Activated CD4-positive, alpha-beta T cell treated with anti-CD3 and anti-CD28 coated beads, Interleukin-2, amount 50 U/mL, for 16 hours (primary cell): ENCODE measurements around the gene IGFL2.
A peak's percentile ranks its signal among the peaks of the same experiment; 100 is the strongest.
"Not testable (repeated sequence)": the region's sequence is repeated elsewhere in the genome, so short reads cannot be mapped to it uniquely, and the experiment has no call there.

Experiments
- DNase-seq: peaks from one replicate; pipeline ENCODE4 v3.0.0-alpha.2; 2020

Gene IGFL2

DNA sequence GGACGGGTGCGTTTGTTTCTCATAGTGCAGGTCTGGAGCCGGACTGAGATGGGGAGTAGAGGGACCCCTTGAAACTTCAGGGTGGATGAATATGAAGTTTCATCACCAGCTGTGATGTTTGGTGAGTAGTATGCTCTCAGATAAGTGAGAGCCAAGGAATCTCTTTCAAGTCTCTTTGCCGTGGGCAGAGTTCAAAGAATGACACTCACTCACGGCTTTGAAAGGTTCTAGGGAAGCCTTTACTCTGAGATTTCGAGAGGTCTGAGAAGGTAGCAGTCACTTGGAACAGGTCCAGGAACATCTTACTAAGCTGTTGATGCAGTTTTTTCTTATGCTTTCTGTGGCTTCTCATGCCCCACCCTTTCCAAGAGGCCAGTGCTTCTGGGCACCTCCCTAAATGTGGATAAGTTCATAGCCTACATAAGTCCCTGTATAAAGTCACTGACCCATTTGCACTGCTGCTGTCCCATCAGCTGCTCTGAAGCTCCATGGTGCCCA, at the start of gene IGFL2:
Gene IGFL2, plus strand, starts transcription at position 448 of the 498 bp plus-strand sequence. Its CDS starts 41 bp downstream, at position 489.
- DNase-seq, result no peak

DNA sequence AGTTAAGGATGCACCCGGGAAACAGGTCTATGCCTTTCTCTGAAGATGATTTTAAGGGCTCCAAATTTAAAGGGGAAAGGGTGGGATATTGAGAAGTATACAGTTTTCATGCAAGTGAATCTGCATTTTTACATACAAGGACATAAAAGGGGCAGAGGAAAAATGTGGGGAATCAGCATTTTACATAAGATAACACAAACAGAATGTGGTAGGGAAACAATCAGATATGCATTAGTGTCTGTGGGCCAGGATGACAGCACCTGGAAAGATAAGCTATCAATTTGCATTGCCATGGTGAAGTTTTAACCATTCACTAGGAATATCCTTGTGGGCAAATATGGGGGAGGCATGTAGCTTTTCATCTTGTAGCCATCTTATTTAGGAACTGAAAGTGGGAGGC, 47.7 kb upstream of the IGFL2 start:
- DNase-seq, result no peak

DNA sequence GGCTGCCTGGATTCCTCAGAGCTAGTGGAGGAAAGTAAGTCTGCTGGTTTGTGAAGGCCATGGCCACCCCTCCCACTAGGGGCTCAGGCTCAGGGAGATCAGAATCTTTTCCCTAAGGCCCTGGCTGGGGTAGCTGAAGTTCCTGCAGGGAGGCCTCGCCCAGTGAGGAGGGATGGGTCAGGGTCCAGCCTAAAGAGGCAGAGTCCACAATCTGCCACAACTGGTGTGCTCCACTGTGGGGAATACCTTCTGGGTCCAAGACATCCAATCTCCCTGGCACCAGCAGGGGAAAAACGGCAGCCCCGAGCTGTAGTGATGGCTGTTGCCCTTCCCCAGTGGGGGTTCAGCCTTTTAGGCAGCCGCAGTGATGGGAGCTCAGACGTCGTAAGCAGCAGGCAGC, 46.7 kb upstream of the IGFL2 start:
- no peak for DNase-seq

DNA sequence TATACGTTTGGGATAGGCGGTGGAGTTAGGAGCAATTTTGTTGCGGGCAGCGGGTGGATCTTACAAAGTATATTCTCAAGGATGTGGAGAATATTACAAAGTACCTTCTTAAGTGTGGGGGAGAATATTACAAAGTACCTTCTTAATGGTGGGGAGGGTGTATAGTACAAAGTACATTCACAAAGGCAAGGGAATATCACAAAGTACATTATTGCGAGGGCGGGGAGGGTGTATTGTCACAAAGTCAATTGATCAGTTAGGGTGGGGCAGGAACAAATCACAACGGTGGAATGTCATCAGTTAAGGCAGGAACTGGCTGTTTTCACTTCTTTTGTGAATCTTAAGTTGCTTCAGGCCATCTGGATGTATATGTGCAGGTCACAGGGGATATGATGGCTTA, 45.7 kb upstream of the IGFL2 start:
- not testable (repeated sequence) for DNase-seq

DNA sequence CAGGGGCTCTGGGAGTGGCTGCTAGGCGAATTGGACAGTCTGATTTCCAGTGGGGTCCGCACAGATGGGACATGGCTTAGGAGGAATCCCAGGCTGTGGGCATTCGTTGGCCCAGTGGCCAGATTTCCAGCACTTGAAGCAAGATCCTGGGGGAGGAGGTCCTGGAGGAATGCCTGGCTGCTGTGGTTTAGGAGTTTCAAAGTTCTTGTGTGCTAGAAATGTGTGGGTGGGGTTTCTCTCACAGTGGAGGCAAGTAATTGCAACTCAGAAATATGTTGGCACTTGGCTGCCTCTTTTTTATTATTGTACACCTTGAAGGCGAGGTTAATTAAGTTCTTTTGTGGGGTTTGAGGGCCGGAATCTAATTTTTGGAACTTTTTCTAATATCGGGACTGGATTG, 40.7 kb upstream of the IGFL2 start:
- DNase-seq, result no peak

DNA sequence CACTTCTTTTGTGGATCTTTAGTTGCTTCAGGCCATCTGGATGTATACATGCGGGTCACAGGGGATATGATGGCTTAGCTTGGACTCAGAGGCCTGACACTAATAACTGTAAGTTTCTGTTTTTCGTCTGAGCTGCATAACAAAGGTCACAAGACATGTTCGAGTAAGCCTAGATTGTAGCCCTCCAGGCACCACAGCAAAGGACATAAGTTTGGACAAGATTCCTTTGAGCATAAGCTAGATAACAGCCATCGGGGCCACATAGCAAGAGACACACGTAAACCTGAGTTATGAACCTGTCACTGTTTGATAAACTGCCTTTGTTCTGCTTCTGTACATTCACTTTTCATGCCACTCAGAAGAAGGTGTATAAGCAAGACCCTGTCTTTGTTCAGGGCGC, 38.2 kb upstream of the IGFL2 start:
- DNase-seq, result no peak

DNA sequence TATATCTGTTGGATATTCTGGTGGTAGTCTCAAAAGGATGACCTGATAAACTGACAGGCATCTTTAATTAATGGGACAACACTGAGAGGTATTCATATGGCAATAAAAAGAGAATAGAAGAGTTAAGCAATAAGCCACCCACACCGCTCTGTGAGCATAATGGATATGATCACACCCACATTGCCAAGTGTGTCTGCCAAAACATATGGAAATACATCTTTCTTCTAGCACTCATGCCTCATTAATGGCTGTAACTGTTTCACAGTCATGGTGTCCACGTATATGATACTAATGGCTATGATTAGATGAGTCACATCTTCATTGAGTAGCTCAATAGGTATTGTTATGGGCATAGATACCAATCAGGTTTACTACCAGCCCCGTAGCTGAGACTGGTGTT, 36.7 kb upstream of the IGFL2 start:
- DNase-seq, result no peak

DNA sequence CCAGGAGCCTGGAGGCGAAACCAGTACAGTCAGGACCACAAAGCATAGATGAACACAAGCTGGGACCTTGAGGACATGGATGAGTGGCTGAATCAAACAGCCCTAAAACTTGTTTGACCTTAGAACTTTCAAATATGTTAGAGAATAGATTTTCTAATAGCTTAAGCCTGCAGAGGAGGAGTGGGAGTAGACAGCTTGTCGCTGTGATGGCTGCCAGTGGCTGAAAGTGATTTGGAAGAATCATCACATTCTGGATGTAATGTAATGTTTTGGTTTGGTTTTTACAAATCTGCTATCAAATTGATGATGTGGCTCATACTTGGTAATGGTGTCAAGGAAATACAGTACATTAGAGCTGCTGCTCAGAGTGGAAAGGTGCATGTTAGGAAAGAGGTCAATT, 35.5 kb upstream of the IGFL2 start:
- DNase-seq, result no peak

DNA sequence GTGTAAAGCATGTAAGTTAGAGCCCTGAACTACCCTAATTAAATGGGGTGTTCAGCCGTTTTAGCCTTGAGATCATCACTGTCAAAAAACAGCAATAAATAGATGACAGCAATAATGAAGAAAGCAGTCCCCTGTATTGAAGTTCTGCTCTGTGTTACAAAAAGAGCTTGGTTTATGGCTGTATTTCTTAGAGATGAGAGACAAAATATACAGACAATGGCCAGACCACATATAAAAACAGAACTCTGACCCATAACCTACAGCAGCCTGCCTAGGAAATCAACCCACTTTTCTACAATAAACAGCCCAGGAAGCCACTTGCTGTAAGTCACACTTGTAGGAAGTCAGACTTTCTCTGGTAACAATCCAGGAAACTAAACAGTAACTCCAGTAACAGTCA, 34.3 kb upstream of the IGFL2 start:
- no peak for DNase-seq

DNA sequence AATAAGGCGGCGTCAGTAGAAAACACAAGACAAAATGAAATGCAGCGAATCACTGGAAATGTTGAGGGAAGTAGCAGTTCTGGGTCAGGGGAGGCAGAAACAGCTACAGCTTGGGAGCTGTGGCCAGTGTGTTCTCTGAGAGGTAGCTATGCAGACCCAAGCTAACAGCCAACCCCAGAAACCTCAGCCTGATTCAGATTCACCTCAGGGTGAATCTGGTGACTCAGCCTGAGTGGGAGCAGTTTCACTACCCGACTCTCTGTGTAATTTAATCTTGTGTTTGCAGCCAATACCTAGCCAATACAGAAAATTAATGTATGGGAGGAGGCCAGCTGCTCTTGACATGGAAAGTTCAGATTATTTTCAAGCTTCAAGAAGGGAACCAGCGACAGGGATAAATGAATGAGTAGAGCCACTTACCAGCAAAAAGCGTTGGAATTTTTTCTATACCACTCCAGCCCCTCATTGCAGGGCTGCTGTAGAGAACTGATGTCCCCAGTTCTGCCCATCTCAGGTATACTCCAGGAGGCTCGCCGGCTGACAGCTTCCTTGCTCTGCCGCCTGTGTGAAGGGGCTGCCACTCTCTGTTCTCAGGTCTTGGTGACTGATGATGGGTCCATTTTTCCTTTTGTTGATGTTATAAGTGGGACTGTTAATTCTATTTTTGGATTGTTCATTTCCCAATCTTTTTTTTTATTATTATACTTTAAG, 32.5 kb upstream of the IGFL2 start:
- DNase-seq, result peak; percentile 61

DNA sequence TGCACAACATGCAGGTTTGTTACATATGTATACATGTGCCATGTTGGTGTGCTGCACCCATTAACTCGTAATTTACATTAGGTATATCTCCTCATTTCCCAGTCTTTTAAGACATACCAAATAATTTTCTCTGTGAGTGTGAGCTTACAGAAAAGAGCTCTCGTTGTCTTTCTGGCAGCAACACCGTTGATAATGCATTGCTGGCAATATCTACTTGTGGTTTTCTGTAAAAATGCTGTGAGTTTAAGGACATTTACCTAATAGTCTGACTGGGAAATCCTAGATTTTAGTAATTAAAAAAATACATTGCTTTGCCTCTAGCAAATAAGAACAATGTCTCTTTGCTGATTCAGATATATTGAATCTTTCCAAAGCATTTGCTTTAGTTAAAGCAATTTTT, 31.9 kb upstream of the IGFL2 start:
- no peak for DNase-seq

DNA sequence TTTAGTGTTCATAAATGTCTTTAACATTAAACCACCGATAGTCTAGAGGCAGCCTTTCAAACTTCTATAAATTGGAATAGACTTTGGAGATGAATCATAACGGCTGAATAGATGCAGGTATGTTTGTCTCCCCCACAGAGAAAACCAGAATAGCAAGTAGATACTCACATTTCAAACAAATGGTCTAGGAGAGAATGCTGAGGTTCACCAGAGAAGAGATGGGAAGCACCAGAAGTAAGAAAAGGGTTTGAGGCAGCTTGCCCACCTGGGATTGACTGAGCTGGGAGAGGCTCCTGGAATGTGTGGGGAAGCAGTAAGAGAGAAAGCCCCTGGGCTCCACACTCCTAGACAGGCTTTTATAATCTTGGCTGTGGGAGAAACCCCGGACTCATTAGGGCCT, 29.9 kb upstream of the IGFL2 start:
- no peak for DNase-seq

DNA sequence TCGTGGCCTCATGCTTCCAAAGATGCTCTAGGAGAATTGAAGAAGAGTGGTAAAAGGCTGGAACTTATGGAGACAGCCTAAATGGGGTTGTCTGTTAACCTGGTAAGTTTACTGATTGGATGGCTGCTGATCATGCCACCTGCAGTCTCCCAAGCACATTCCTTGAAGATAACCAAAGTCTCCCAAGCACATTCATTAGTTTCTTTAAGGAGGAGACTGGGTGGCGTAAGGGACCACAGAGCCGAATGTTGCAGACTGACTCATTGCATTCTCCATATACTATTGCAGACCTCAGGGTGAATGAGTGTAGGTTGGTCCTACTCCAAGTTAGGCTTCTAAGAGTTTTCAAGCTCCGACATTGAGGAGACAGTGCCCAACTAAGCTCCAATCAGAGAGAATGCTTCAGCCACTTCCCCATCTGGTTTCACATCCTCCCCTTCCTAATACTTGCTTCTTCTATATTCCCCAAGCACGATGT, 23.4 kb upstream of the IGFL2 start, which contains the start of gene IGFL3:
Gene IGFL3, minus strand, starts transcription at position 51 of the 478 bp plus-strand sequence. Its CDS starts 39 bp downstream, at position 12.
- no peak for DNase-seq

DNA sequence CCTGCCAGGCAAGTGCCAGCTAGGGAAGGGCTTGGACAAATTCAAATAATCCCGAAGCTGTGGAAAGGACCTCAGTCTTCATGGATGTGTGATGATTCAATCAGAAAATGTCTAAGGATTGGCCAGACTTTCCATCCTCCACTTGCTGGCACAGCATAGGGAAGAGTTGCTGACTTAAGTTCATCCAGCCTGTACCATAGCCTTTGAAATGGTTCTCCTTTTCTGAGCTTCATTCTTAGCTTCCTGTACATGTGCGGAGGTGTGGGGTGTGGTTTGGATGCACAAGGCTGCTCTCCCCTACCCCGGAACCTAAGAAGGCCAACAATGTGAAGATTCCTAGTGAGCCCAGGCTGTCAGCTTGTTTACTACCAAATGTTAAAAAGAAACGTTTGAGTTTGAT, 22.6 kb upstream of the IGFL2 start:
- no peak for DNase-seq

DNA sequence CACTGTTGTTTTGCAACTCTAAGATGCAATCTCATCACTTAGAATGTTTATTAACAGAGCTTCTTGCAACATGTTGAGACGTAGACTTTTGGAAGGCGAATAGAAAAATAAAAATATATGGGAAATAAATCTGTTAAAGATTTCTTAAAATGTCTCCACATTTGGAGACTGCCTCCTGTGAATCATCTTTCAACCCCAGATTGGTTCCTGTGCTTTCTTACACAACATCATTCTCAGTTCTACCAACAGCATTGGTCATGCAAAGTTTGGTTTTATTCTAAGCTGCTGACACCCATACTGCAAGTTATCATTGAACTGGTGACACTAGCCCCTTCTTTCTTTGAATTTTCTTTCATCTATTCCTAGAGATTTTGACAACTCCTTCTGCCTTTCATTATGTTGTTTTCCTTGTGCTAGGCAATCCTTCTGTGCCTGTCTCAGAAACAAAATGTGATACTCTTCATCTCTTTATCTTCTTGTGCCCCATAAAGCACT, 21.9 kb upstream of the IGFL2 start:
- no peak for DNase-seq

DNA sequence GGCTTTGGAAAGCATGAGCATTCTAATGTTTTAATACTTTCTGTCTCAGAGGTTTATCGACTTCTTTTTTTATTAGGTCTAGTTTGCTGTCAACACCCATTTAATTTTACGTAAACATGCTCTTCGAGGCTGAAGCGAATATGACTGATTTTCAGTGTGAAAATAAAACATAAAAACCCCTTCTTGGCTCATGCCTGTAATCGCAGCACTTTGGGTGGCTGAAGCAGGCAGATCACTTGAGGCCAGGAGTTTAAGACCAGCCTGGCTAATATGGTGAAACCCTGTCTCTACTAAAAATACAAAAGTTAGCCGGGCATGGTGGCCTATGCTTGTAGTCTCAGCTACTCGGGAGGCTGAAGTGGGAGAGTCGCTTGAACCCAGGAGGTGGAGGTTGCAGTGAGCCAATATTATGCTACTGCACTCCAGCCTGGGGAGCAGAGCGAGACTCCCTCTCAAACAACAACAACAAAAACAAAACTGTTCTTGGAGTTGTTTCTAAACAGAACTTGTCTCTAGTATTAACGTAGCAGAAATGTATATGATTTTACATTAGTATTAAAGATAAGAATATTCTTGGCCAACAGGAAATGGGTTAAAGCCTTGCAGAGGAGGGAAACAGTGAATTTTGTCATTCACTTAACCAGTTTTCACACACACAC, 16.4 kb upstream of the IGFL2 start:
- DNase-seq, result no peak

DNA sequence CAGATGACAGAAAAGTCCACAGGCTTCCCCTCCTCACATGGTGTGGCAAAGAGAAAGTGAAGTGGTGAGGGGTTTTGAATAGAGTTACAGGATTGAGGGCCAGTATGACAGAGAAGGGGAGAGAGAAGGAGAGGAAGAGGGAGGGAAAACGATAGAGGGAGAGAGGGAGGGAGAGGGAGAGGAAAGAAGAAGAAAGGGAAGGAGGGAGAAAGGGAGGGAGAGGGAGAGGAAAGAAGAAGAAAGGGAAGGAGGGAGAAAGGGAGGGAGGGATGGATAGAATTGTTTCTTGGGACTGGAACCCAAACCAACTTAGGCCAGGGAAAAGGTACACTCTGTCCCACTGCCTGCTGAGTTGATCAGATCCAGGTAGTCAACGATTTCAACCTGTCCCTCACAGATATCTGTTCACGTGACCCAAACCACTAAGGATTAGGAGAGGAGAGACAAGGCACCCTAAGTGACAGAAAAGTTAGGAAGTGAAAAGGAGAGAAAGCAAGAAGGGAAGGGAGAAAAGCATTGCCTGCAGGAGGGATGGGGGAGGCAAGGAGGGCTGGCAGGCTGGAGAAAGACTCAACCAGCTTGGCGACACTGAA, 15.4 kb upstream of the IGFL2 start:
- DNase-seq, result no peak

DNA sequence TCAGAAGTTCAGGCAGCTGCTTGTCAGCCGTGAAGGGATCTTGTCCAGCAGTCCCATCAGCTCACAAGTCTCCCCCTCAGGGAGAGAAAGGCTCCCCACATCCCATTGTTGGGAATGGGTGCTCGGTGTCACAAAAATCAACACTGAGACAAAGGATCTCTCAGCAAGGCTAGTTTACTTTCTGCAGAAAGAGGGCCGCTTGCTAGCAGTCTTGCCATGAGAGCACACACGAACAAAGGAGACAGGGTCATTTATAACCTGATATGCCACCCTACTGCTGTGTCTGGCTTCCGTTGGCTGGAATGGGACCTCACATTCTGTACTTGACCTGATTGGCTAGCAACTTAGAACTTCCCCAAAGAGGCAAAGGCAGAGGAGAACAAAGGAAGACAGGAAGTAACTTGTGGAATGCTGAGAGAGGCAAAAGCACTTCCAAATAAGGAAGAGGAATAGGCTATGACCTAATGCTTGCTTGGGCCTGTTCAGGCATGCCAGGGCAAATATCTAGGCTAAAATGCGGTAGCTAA, 14.9 kb upstream of the IGFL2 start:
- DNase-seq, result no peak

DNA sequence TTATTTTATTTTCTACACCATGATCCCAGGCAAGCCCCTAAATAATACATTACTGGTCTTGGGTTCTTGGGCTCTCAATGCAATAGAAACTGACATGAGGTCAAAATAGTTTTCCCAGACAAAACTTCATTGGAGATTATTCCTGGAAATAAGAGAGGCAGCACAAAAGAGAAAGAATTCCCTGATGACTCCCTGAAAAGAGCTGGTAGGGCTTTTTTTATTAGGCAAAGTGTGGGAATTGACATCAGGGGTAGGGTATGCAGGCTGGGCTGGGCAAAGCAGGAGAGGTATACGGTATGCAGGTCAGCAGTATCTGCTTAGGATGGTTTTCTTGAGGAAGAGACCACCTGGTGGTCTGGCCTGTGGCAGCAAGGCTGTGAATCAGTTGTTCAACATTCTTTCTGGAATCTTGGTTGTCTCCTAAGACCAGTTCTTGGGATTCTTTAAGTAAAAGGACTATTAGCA, 14.2 kb upstream of the IGFL2 start:
- DNase-seq, result no peak

DNA sequence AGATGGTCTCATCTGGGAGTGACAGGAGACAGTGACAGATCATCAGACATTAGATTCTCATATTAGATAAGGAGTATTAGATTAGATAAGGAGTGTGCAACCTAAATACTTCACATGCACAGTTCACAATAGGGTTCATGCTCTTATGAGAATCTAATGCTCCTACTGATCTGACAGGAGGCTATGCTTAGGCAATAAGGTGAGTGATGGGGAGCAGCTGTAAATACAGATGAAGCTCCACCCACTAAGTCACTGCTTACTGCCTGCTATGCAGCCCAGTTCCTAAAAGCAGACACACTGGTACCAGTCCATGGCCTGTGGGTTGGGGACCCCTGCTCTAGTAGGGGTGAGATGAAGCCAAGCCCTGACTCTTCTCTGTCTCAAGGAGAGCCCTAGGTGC, 13.5 kb upstream of the IGFL2 start:
- no peak for DNase-seq

DNA sequence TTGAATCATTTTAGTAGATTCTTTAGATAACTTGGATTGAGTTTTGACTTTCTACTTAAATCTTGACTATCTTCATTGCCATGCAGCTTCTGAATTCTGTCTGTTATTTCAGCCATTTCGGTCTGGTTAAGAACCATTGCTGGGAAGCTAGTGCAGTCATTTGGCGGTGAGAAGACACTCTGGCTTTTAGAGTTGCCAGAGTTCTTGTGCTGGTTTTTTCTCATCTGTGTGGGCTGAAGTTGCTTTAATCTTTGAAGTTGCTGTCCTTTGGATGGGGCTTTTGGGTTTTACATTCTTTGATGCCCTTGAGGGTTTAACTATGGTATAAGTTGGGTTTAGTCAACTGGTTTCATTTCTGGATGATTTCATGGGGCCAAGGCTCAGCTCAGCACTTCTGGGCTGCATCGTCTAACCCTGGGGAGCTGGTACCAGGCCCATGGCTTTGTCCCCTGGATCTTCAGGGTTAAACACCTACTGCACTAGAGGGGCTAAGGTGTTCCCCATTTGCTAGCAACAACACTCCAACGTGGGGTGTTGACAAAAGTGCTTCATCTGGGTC, 10.0 kb upstream of the IGFL2 start:
- DNase-seq, result no peak

DNA sequence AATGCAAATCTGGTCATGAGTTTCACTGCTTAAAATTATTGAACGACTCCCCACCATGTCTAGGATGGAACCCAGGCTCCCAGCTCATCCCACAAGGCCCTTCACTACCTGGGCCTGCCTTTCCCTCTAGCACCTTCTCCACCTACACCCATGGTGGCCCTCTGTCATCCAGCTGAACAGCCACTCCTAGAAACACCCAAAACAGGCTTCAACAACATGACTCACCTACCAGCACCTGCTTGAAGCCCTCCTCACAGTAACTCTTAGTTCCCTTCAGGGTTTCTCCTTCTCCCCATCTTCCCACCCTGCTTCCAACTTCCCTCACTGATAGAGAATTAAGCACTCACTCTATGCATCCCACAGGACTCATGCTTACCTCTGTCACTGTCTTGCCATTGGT, 6.6 kb upstream of the IGFL2 start:
- DNase-seq, result no peak

DNA sequence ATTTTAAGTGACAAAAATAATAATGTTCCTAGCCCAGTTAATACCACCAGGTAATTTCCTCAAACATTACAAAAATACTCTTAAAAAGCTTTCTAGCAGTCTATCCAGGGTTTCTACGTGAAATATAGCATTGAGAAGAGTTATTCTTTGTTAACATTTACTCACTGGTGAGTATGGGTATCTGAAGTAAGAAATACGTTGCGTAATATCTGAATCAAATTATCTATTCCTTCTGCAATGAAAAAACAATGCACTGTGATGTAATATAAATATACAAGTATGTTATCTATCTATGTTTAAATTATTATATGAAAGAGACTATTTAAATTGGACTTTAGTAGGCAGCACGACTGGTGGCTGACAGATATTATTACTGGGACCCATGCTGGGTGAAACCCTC, 5.7 kb upstream of the IGFL2 start:
- DNase-seq, result no peak
